ENCODE measurements around the gene CLPX. TPM values are rescaled to one million over a fixed set of nuclear protein-coding genes. Genes with fewer than 3 reads are reported as not detected.

The CLPX gene
- total and polyA plus RNA-seq, 8 donors = 6.3 to 31.1 (median 19.1) TPM

DNA sequence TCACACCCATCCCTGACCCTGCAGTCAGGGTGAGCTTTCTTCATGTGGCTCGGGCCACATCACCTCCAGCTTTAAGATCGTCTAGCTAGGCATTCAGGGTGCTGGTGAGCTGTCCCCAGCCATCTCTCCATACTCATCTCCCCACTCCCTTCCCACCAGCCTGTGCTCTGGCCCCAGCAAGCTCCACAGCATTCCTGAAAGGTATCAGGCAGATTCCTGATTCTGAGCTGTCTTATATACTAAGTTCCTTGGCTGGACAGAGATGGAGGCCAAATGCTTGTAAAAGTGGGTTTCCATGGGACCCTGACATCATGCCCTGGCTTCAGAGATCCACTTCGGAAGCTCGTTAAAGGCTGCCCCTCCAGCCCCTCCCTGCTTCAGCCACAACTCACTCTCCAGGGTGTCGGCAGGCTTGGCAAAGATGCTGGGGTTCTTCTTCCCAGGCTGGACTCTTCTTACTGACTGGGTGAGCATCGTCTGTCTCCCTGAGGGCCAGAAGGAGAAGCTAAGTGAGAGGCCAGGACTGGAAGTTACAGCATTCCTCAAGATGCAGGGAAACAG, 22.2 kb upstream of the CLPX start:
- Histone ChIP-seq H3K4me1 (no peaks in the 10 kb centered on the region), H3K9me3 (no peaks in the 10 kb centered on the region), H3K36me3 (no peaks in the 10 kb centered on the region), H3K4me3 (no peak overlapping the region), H3K27me3 (no peaks in the 10 kb centered on the region), H3K27ac (no peak overlapping the region)
- intact Hi-C loops (cut with DNase I) = no loop called here
- TF ChIP-seq, protein P1, sequence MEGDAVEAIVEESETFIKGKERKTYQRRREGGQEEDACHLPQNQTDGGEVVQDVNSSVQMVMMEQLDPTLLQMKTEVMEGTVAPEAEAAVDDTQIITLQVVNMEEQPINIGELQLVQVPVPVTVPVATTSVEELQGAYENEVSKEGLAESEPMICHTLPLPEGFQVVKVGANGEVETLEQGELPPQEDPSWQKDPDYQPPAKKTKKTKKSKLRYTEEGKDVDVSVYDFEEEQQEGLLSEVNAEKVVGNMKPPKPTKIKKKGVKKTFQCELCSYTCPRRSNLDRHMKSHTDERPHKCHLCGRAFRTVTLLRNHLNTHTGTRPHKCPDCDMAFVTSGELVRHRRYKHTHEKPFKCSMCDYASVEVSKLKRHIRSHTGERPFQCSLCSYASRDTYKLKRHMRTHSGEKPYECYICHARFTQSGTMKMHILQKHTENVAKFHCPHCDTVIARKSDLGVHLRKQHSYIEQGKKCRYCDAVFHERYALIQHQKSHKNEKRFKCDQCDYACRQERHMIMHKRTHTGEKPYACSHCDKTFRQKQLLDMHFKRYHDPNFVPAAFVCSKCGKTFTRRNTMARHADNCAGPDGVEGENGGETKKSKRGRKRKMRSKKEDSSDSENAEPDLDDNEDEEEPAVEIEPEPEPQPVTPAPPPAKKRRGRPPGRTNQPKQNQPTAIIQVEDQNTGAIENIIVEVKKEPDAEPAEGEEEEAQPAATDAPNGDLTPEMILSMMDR (IDR thresholded peaks at IDR 0.05) = no peak
- FAIRE-seq (no peak), ATAC-seq (no peak), DNase-seq (no peak)
- 67 to 69% methylated on average over 6 of the region's 6 CpGs for WGBS, 2 donors

DNA sequence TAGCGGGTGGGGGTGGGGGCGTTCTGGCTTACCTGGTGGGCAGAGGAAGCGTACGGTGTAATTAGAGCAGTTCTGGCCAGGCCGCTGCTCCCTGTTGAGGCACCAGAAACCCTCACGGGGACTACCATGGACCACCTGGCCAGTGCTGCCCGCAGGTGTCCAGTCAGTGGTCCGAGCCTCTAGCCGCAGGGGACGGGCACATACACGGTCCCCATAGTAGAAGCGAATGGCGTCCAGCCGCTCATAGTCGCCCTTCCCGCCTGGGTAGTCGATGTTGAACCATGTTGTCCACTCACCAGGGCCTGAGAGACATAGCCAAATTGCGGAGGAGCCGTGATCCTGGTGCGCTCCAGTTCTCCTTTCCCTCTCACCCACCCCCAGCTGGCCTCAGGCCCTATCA, 21.6 kb upstream of the CLPX start:
- intact Hi-C loops (cut with DNase I) = no loop called here
- Histone ChIP-seq H3K27me3 (no peaks in the 10 kb centered on the region), H3K4me3 (no peak overlapping the region), H3K9me3 (no peaks in the 10 kb centered on the region), H3K27ac (no peak overlapping the region), H3K36me3 (no peaks in the 10 kb centered on the region), H3K4me1 (no peaks in the 10 kb centered on the region)
- no peak for DNase-seq
- TF ChIP-seq, protein P1 (IDR thresholded peaks at IDR 0.05) = no peak
- 88 to 93% methylated on average over 20 of the region's 20 CpGs for WGBS, 2 donors
- no peak for FAIRE-seq
- no peak for ATAC-seq

DNA sequence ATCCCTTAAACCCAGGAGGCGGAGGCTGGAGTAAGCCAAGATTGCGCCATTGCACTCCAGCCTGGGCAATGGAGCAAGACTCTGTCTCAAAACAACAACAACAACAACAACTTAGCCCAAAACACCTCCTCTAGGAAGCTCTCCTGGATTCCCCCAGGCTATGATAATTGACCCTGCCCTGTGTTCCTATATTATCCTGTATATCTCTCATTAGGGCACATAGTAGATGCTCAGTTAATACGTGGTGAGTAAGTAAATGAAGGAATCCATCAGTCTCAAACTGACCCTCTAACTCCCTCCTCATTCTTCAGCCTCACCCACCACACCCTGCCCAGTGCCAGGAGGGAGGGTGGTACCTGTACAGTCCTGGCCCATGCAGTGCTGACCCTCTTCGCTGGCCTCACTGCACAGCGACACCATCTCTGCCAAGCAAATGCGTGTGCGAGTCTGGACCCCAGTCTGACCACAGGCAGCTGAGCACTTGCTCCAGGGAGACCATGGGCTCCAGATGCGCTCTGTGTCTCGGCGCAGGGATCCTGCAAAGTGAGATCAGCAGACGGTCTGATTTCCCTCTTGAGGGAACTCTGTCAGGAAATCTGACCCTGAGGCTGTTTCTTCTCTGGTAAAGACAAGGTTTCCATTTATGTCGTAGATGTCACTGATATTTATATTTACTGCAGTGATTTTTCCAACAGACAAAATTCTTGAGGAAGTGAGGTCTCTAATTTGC, 20.0 kb upstream of the CLPX start:
- H3K27ac ChIP-seq = no peak overlapping the region
- TF ChIP-seq, protein P1 (IDR thresholded peaks at IDR 0.05) = no peak
- DNase-seq (no peak), ATAC-seq (no peak), FAIRE-seq (no peak)
- H3K36me3 ChIP-seq = no peaks in the 10 kb centered on the region
- H3K4me1 ChIP-seq = no peaks in the 10 kb centered on the region
- intact Hi-C loops (cut with DNase I) = no loop called here
- no peak overlapping the region for H3K4me3 ChIP-seq
- 91 to 94% methylated on average over 12 of the region's 12 CpGs for WGBS, 2 donors
- H3K9me3 ChIP-seq = no peaks in the 10 kb centered on the region
- H3K27me3 ChIP-seq = no peaks in the 10 kb centered on the region

DNA sequence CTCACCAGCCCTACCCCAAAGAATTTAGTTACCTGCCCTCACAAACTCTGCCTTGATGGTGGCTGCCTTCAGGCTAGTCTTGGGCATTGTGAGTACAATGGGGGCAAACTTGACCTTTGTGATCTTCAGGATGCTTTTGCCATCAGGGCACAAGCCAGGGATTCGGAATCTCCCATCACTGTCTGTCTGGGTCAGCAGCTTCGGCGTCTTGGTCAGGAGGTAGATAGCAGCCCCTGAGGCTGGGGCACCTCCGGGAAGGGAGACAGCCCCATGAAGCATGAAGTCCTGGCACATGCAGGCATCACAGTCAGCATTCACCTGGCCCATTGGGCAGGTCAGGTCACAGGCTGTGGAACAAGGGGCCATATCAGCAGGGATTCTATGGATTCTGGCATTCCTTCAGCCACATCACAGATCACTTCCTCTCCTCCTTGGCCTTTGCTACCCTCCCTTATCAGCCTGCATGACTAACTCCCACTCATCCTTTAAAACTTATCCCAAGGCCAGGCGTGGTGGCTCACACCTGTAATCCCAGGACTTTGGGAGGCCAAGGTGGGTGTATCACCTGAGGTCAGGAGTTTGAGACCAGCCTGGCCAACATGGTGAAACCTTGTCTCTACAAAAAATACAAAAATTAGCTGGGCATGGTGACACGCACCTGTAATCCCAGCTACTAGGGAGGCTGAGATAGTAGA, 19.2 kb upstream of the CLPX start:
- Histone ChIP-seq H3K4me1 (no peaks in the 10 kb centered on the region), H3K4me3 (no peak overlapping the region), H3K9me3 (no peaks in the 10 kb centered on the region), H3K36me3 (no peaks in the 10 kb centered on the region), H3K27ac (no peak overlapping the region), H3K27me3 (no peaks in the 10 kb centered on the region)
- WGBS, 2 donors = 90 to 91% methylated on average over 6 of the region's 6 CpGs
- intact Hi-C loops (cut with DNase I) = no loop called here
- DNase-seq = no peak
- no peak for FAIRE-seq
- no peak for ATAC-seq
- TF ChIP-seq, protein P1 (IDR thresholded peaks at IDR 0.05) = no peak

DNA sequence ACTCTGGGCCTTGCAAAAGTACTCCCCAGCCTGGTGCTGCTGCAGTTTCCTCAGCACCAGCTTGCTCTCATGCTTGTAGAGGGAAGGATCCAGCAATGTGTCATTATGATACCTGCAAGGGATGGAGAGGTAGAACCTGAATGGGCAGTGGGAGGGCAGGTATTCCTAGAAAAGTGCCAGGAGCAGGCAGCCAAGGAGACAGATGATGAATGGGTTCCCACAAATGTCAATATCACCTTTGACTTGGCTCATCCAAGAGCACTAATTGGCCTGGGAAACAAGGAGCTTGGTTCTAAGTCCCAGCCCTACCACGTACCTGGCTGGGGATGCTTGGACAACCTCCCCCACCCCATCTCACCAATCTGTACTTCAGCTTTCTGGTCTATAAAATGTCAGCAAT, 16.8 kb upstream of the CLPX start:
- Histone ChIP-seq H3K27ac (no peak overlapping the region), H3K9me3 (no peaks in the 10 kb centered on the region), H3K4me1 (no peaks in the 10 kb centered on the region), H3K27me3 (no peaks in the 10 kb centered on the region), H3K36me3 (no peaks in the 10 kb centered on the region), H3K4me3 (no peak overlapping the region)
- 79 to 90% methylated on average over 1 of the region's 1 CpG for WGBS, 2 donors
- intact Hi-C loops (cut with DNase I) = no loop called here
- FAIRE-seq (no peak), DNase-seq (no peak), ATAC-seq (no peak)
- TF ChIP-seq, protein P1 (IDR thresholded peaks at IDR 0.05) = no peak

All from pancreas (tissue), 10 donors.